ENCODE measurements around the gene GNA14.

DNA sequence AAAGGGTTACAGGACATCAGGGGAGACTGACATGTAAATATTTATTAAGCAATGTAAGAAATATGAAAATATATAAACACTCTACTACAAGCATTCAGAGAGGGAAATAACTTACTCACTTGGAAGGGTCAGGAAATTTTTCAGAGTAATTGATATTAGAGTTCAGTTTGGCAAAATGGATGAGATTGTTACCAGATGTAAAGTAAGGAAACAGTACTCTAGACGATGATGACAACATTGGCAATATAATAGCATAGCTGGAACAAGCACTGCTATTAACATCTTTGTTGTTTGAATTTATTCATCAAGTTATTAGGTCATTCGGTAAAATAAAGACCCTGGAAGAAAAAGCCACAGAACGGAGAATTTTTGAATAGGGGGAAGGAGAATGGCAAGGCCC, 49.1 kb downstream of the GNA14 start:
- TF ChIP-seq, protein P1, sequence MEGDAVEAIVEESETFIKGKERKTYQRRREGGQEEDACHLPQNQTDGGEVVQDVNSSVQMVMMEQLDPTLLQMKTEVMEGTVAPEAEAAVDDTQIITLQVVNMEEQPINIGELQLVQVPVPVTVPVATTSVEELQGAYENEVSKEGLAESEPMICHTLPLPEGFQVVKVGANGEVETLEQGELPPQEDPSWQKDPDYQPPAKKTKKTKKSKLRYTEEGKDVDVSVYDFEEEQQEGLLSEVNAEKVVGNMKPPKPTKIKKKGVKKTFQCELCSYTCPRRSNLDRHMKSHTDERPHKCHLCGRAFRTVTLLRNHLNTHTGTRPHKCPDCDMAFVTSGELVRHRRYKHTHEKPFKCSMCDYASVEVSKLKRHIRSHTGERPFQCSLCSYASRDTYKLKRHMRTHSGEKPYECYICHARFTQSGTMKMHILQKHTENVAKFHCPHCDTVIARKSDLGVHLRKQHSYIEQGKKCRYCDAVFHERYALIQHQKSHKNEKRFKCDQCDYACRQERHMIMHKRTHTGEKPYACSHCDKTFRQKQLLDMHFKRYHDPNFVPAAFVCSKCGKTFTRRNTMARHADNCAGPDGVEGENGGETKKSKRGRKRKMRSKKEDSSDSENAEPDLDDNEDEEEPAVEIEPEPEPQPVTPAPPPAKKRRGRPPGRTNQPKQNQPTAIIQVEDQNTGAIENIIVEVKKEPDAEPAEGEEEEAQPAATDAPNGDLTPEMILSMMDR (IDR thresholded peaks at IDR 0.05; ENCODE audit: extremely low read depth in 1 of 2, insufficient read depth in 1 of 2, low read depth in 1 of 2, low read length in 2 of 2) = no peak
- TF ChIP-seq FOS (IDR thresholded peaks at IDR 0.05; ENCODE audit: borderline replicate concordance, insufficient read depth, low read length) (no peak), POLR2AphosphoS5 (IDR thresholded peaks at IDR 0.05; ENCODE audit: insufficient read depth, low read depth, low read length) (no peak), EZH2 (IDR thresholded peaks at IDR 0.05; ENCODE audit: borderline replicate concordance, low read depth, low read length, severe bottlenecking) (no peak)
- TF ChIP-seq, protein P2, sequence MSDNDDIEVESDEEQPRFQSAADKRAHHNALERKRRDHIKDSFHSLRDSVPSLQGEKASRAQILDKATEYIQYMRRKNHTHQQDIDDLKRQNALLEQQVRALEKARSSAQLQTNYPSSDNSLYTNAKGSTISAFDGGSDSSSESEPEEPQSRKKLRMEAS (IDR thresholded peaks at IDR 0.05; ENCODE audit: insufficient read depth, insufficient read length) = no peak
